SIG-M5 treated with dmso at 0.1 percent for 504 hours (cell line): ENCODE data around the gene ATP6V0A4.
"Not testable (repeated sequence)": the region's sequence is repeated elsewhere in the genome, so short reads cannot be mapped to it uniquely, and the experiment has no call there.

Source experiments
- DNase-seq: peaks from one replicate; lab custom pipeline; 2025; ENCODE audit not compliant: unreplicated experiment; lab: John Stamatoyannopoulos, UW

ATP6V0A4 gene

GRCh38 chr7:138804618-138805017, 6.6 kb upstream of the ATP6V0A4 start:
- DNase-seq, result no peak

- DNase-seq, result no peak
Observed at GRCh38 chr7:138802706-138803105, 4.7 kb upstream of the ATP6V0A4 start.

- no peak for DNase-seq
Observed at GRCh38 chr7:138801256-138801655, 3.3 kb upstream of the ATP6V0A4 start.

GRCh38 chr7:138799336-138800000, 1.5 kb upstream of the ATP6V0A4 start:
- DNase-seq, result no peak

GRCh38 chr7:138798836-138799235, 840 bp upstream of the ATP6V0A4 start:
- DNase-seq, result no peak

GRCh38 chr7:138797046-138797445, 950 bp downstream of the ATP6V0A4 start:
- not testable (repeated sequence) for DNase-seq

- DNase-seq, result no peak
Observed at GRCh38 chr7:138796038-138796615, 1.9 kb downstream of the ATP6V0A4 start.

- DNase-seq, result no peak
Observed at GRCh38 chr7:138785587-138786437, 12.2 kb downstream of the ATP6V0A4 start.

- no peak for DNase-seq
Observed at GRCh38 chr7:138784692-138785091, 13.3 kb downstream of the ATP6V0A4 start.

GRCh38 chr7:138781004-138781403, 17.0 kb downstream of the ATP6V0A4 start:
- DNase-seq, result no peak

GRCh38 chr7:138776166-138776833, 21.7 kb downstream of the ATP6V0A4 start:
- DNase-seq, result no peak

- DNase-seq, result peak; percentile 17
Observed at GRCh38 chr7:138773817-138774216, 24.2 kb downstream of the ATP6V0A4 start.

- no peak for DNase-seq
Observed at GRCh38 chr7:138773176-138773575, 24.8 kb downstream of the ATP6V0A4 start.

- DNase-seq, result no peak
Observed at GRCh38 chr7:138770904-138771303, 27.1 kb downstream of the ATP6V0A4 start.

GRCh38 chr7:138768241-138768640, 29.8 kb downstream of the ATP6V0A4 start:
- DNase-seq, result no peak

- DNase-seq, result no peak
Observed at GRCh38 chr7:138756591-138757242, 41.3 kb downstream of the ATP6V0A4 start.

- no peak for DNase-seq
Observed at GRCh38 chr7:138755842-138756590, 42.0 kb downstream of the ATP6V0A4 start.

GRCh38 chr7:138755331-138755747, 42.7 kb downstream of the ATP6V0A4 start:
- DNase-seq, result no peak

GRCh38 chr7:138753610-138754009, 44.4 kb downstream of the ATP6V0A4 start:
- DNase-seq, result no peak

GRCh38 chr7:138753150-138753518, 44.9 kb downstream of the ATP6V0A4 start:
- DNase-seq, result no peak
